Endothelial cell (in vitro differentiated cells): ENCODE data around the gene GPC3. TPM values are rescaled to one million over a fixed set of nuclear protein-coding genes. Genes with fewer than 3 reads are reported as not detected.
"Not testable (repeated sequence)": the region's sequence is repeated elsewhere in the genome, so short reads cannot be mapped to it uniquely, and the experiment has no call there.

Experiments used
- DNase-seq: peaks from one replicate; pipeline ENCODE4 v3.0.0; 2021; ENCODE audit warnings: low spot score
- H3K27ac Mint-ChIP-seq: one replicate; pipeline ENCODE4 v1.8.0; 2021; ENCODE audit warnings: mixed read lengths, inconsistent platforms; ENCODE audit not compliant: unreplicated experiment
- H3K27me3 Mint-ChIP-seq: one replicate; pipeline ENCODE4 v1.8.0; 2021; ENCODE audit warnings: mild to moderate bottlenecking, moderate library complexity, mixed read lengths, inconsistent platforms; ENCODE audit not compliant: unreplicated experiment
- H3K36me3 Mint-ChIP-seq: one replicate; pipeline ENCODE4 v1.8.0; 2021; ENCODE audit warnings: mild to moderate bottlenecking, low read depth, mixed read lengths, inconsistent platforms; ENCODE audit not compliant: unreplicated experiment
- H3K4me1 Mint-ChIP-seq: one replicate; pipeline ENCODE4 v1.8.0; 2021; ENCODE audit warnings: mild to moderate bottlenecking, mixed read lengths, inconsistent platforms; ENCODE audit not compliant: unreplicated experiment
- H3K4me3 Mint-ChIP-seq: one replicate; pipeline ENCODE4 v1.8.0; 2021; ENCODE audit warnings: mild to moderate bottlenecking, mixed read lengths, inconsistent platforms; ENCODE audit not compliant: unreplicated experiment
- H3K9me3 Mint-ChIP-seq: one replicate; pipeline ENCODE4 v1.8.0; 2021; ENCODE audit warnings: mixed read lengths, inconsistent platforms; ENCODE audit not compliant: unreplicated experiment
- CTCF ChIP-seq: fragments of 200-600 bp; sonication (generic); IDR thresholded peaks from one replicate; pipeline ENCODE4 v1.5.0; 2021; ENCODE audit warnings: antibody characterized with exemption; ENCODE audit not compliant: unreplicated experiment
- total RNA-seq: library from RNA; stranded (reverse); fragmentation: NEBNext Ultra II Directional; extraction: Animal tissue kit (Norgen Biotek cat#: 25700); gene quantifications from one replicate; pipeline ENCODE4 v1.2.1, GENCODE V29; 2021; ENCODE audit not compliant: unreplicated experiment

GPC3 gene
- total RNA-seq, 1 donor from 2014 or later: 4.7 TPM

- H3K36me3 Mint-ChIP-seq: no peaks in the 10 kb centered on the region
- peaks cover 7% of the 10 kb centered on the region for H3K4me1 Mint-ChIP-seq
- TF ChIP-seq CTCF: no peak
- peak overlapping the region; percentile 43 for H3K27ac Mint-ChIP-seq
- DNase-seq: no peak
- no peaks in the 10 kb centered on the region for H3K27me3 Mint-ChIP-seq
- H3K4me3 Mint-ChIP-seq: no peak overlapping the region
- H3K9me3 Mint-ChIP-seq: no peaks in the 10 kb centered on the region
Observed at GRCh38 chrX:133888984-133889383, 96.4 kb downstream of the GPC3 start.

- H3K4me3 Mint-ChIP-seq, H3K27me3 Mint-ChIP-seq, DNase-seq, H3K9me3 Mint-ChIP-seq, H3K36me3 Mint-ChIP-seq, H3K4me1 Mint-ChIP-seq, H3K27ac Mint-ChIP-seq: not testable (repeated sequence)
Observed at GRCh38 chrX:133888084-133888483, 97.3 kb downstream of the GPC3 start.

- H3K9me3 Mint-ChIP-seq: no peaks in the 10 kb centered on the region
- peaks cover 6% of the 10 kb centered on the region for H3K4me1 Mint-ChIP-seq
- TF ChIP-seq CTCF: no peak
- DNase-seq: no peak
- no peak overlapping the region for H3K4me3 Mint-ChIP-seq
- H3K27me3 Mint-ChIP-seq: no peaks in the 10 kb centered on the region
- H3K27ac Mint-ChIP-seq: no peak overlapping the region
- no peaks in the 10 kb centered on the region for H3K36me3 Mint-ChIP-seq
Observed at GRCh38 chrX:133884430-133885394, 100.7 kb downstream of the GPC3 start.

- H3K36me3 Mint-ChIP-seq: no peaks in the 10 kb centered on the region
Observed at GRCh38 chrX:133881893-133882292, 103.5 kb downstream of the GPC3 start.

GRCh38 chrX:133881007-133881406 is 104.4 kb downstream of the GPC3 start:
- Mint-ChIP-seq H3K27ac (no peak overlapping the region), H3K9me3 (no peaks in the 10 kb centered on the region), H3K27me3 (no peaks in the 10 kb centered on the region), H3K4me3 (no peak overlapping the region), H3K36me3 (no peaks in the 10 kb centered on the region), H3K4me1 (peaks cover 6% of the 10 kb centered on the region)
- no peak for TF ChIP-seq CTCF
- DNase-seq: no peak

More at GRCh38 chrX:133881893-133882292, 103.5 kb downstream of the GPC3 start:
- TF ChIP-seq CTCF: no peak
- Mint-ChIP-seq H3K4me1 (peaks cover 6% of the 10 kb centered on the region), H3K27me3 (no peaks in the 10 kb centered on the region), H3K4me3 (no peak overlapping the region), H3K9me3 (no peaks in the 10 kb centered on the region), H3K27ac (no peak overlapping the region)
- DNase-seq: no peak
